Osteoblast (primary cell): Measurements from ENCODE around the gene SALL1. TPM values are rescaled to one million over a fixed set of nuclear protein-coding genes. Genes with fewer than 3 reads are reported as not detected.
A peak's percentile ranks its signal among the peaks of the same experiment; 100 is the strongest.

Experiments used
- DNase-seq: peaks from one replicate; pipeline ENCODE4 v3.0.0; 2011; ENCODE audit warnings: low spot score, mixed read lengths; ENCODE audit not compliant: insufficient read length; ENCODE audit errors: missing footprints
- H2AFZ ChIP-seq: 2 replicates; pipeline ENCODE4 v1.6.0; 2011; ENCODE audit warnings: mild to moderate bottlenecking, low read length
- H3K27ac ChIP-seq: 2 replicates; pipeline ENCODE4 v1.5.1; 2011; ENCODE audit warnings: mild to moderate bottlenecking, low read depth, low read length, moderate library complexity
- H3K27me3 ChIP-seq: 2 replicates; pipeline ENCODE4 v1.6.0; 2012; ENCODE audit warnings: mild to moderate bottlenecking, control low read depth, inconsistent platforms, low read length, moderate library complexity; ENCODE audit not compliant: insufficient read depth
- H3K36me3 ChIP-seq: 2 replicates; pipeline ENCODE4 v1.5.1; 2011; ENCODE audit warnings: mild to moderate bottlenecking, low read length, control low read depth, moderate library complexity; ENCODE audit not compliant: insufficient read depth
- H3K4me1 ChIP-seq: 2 replicates; pipeline ENCODE4 v1.5.1; 2011; ENCODE audit warnings: mild to moderate bottlenecking, low read length, control low read depth, moderate library complexity; ENCODE audit not compliant: insufficient read depth
- H3K4me2 ChIP-seq: 2 replicates; pipeline ENCODE4 v1.6.0; 2011; ENCODE audit warnings: mild to moderate bottlenecking, low read length; ENCODE audit not compliant: insufficient read depth
- H3K4me3 ChIP-seq: fragments of 200-600 bp; sonication (generic); 3 replicates; pipeline ENCODE4 v1.5.1; 2012; ENCODE audit warnings: mild to moderate bottlenecking, low read length, inconsistent platforms; ENCODE audit not compliant: insufficient read depth
- H3K79me2 ChIP-seq: 2 replicates; pipeline ENCODE4 v1.6.0; 2012; ENCODE audit warnings: mild to moderate bottlenecking, low read length, control low read depth, inconsistent platforms; ENCODE audit not compliant: insufficient read depth
- H3K9me3 ChIP-seq: 2 replicates; pipeline ENCODE4 v1.5.1; 2011; ENCODE audit warnings: low read depth, low read length, control low read depth
- H4K20me1 ChIP-seq: 2 replicates; pipeline ENCODE4 v1.6.0; 2012; ENCODE audit warnings: mild to moderate bottlenecking, low read length, control low read depth; ENCODE audit not compliant: insufficient read depth
- total RNA-seq: library from RNA; depleted of rRNA; stranded (reverse); fragments of >200 nt; gene quantifications from 2 replicates; pipeline ENCODE4 v1.2.3, GENCODE V29; 2012
- TF ChIP-seq, protein P1 (sequence below): IDR thresholded peaks from 2 replicates; pipeline ENCODE4 v1.5.1; 2011; ENCODE audit warnings: mild to moderate bottlenecking, low read depth, low read length, moderate library complexity; ENCODE audit errors: extremely low read depth

The SALL1 gene
- total RNA-seq, 1 donor: under 0.01 TPM

DNA sequence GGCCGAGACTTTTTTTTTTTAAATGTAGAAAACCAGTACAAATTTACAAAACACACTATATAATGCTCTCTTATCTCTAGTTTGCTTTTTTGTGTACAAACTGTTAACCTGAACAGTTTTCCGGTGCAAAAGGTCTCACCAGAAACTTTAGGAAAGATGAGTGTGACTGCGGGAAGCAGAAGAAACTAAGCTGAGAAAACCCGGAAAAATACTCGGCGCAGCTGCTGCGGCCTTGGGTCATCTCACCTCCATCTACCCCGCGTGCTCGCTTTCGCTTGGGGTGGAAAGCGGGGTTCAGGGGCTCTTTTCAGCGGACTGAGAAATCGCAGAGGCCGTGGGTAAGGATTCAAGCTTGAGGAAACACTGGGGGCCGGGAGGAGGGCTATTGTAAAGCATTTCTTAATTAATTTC is 1.8 kb downstream of the SALL1 start:
- no peaks in the 10 kb centered on the region for H3K36me3 ChIP-seq
- no peaks in the 10 kb centered on the region for H4K20me1 ChIP-seq
- H2AFZ ChIP-seq: no peak overlapping the region
- no peak for DNase-seq
- no peak overlapping the region for H3K4me2 ChIP-seq
- H3K4me3 ChIP-seq: no peak overlapping the region
- TF ChIP-seq, protein P1, sequence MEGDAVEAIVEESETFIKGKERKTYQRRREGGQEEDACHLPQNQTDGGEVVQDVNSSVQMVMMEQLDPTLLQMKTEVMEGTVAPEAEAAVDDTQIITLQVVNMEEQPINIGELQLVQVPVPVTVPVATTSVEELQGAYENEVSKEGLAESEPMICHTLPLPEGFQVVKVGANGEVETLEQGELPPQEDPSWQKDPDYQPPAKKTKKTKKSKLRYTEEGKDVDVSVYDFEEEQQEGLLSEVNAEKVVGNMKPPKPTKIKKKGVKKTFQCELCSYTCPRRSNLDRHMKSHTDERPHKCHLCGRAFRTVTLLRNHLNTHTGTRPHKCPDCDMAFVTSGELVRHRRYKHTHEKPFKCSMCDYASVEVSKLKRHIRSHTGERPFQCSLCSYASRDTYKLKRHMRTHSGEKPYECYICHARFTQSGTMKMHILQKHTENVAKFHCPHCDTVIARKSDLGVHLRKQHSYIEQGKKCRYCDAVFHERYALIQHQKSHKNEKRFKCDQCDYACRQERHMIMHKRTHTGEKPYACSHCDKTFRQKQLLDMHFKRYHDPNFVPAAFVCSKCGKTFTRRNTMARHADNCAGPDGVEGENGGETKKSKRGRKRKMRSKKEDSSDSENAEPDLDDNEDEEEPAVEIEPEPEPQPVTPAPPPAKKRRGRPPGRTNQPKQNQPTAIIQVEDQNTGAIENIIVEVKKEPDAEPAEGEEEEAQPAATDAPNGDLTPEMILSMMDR: no peak
- no peaks in the 10 kb centered on the region for H3K79me2 ChIP-seq
- H3K4me1 ChIP-seq: no peaks in the 10 kb centered on the region
- no peak overlapping the region for H3K27ac ChIP-seq
- H3K27me3 ChIP-seq: peaks cover 10% of the 10 kb centered on the region
- no peaks in the 10 kb centered on the region for H3K9me3 ChIP-seq

DNA sequence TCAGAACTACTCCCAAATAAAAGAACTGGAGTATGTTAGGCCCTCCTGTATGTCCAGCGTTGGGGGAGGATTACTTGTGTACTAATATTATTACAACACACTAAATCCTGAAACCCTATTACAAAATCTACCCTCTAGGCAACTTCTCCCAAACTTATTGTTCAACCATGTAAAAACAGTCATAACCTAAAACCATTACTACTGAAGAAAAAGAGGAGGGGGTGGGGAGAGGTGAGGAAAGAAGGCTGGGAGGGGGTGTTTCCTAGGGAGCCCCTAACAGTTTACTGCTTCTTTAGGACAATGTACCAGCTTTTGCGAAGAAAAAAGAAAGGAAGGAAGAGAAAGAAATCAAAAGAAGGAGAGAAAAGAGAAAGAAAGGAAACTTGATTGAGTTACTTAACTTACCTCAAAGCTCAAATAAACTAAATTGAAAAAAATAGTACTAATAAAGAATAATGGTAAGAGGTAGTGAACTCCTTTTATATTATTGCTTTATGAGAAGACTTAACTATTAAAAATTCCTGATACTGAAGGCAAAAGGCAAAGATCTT is 2.3 kb downstream of the SALL1 start:
- H2AFZ ChIP-seq: no peak overlapping the region
- no peak overlapping the region for H3K27ac ChIP-seq
- no peaks in the 10 kb centered on the region for H3K36me3 ChIP-seq
- H3K4me3 ChIP-seq: no peak overlapping the region
- no peak for DNase-seq
- no peaks in the 10 kb centered on the region for H4K20me1 ChIP-seq
- no peaks in the 10 kb centered on the region for H3K4me1 ChIP-seq
- TF ChIP-seq, protein P1: no peak
- H3K27me3 ChIP-seq: peaks cover 9% of the 10 kb centered on the region
- H3K4me2 ChIP-seq: no peak overlapping the region
- H3K79me2 ChIP-seq: no peaks in the 10 kb centered on the region
- no peaks in the 10 kb centered on the region for H3K9me3 ChIP-seq

DNA sequence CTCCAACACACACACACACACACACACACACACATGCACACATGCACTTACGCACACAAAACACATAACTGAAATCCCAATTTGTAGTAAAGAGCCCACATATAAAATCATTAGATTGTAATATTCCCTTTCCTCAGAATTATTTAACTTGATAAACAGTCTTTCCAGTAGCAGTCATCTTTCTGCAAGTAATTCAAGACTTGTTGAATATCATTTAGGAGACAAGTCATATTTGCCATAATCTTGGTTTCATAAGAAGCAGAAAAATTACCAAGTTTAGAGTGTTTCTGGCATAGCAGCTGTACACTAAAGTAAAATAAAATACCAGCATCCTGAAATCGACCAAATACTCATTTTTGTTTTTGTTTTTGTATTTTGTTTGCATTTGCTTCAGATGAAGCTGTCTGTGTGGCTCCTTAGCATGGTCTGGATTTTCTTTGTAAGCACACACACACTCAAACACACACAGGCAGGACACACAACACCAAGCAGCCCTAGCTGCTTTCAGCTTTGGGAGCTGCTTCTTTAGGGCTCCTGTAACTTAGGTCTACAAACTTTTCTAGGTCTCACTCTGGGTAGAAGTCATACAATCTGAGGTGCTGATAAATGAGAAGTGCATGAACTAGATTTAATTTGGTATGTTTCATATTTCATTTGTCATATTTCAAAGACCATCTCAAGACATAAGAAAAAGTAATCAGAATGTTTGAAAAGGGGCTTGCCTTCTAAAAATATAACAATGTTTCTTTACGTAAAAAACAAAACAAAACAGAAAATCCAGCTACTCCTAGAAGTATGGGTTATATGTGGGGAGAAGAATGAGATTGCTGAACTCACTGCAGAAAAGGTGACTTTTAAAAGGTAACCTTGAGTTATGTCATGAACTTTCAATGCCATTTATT is 3.0 kb downstream of the SALL1 start:
- peaks cover 2% of the 10 kb centered on the region for H3K27me3 ChIP-seq
- H3K4me3 ChIP-seq: no peak overlapping the region
- no peak for DNase-seq
- no peaks in the 10 kb centered on the region for H3K4me1 ChIP-seq
- H3K9me3 ChIP-seq: no peaks in the 10 kb centered on the region
- H3K36me3 ChIP-seq: no peaks in the 10 kb centered on the region
- TF ChIP-seq, protein P1: no peak
- no peaks in the 10 kb centered on the region for H4K20me1 ChIP-seq
- no peak overlapping the region for H2AFZ ChIP-seq
- no peaks in the 10 kb centered on the region for H3K79me2 ChIP-seq
- H3K4me2 ChIP-seq: no peak overlapping the region
- no peak overlapping the region for H3K27ac ChIP-seq

DNA sequence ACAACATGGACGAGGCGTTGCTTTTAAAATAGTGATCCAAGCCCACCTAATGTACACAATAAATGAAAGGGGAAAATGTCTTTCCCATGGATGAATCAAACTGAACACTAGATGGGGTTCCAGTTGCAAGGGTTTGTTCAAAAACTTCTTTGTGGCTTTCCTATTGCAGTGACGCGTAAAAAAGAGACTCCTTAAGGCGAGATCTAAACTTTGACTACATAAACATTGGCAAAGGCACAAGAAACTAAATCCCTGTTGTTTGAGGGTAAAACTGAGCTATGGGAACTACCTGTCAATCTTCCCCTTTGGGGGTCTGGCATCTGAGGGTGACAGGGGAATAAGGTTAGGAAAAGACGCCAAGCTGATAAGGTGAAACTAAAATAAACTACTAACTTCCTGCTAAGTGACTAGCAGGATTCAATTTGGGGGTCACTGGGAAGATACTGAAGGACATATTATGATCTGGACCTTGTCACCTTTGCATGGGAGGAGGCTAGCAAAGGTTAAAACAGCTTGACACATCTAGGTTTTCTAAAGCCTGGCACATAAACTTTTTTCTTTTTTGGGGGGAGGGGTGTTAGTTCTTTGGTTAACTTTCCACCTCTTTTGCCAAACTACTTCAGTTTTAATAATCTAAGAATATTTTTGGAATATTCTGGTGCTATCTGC is 4.7 kb downstream of the SALL1 start:
- H3K9me3 ChIP-seq: no peaks in the 10 kb centered on the region
- no peaks in the 10 kb centered on the region for H4K20me1 ChIP-seq
- peak overlapping the region; percentile 32 for H3K4me3 ChIP-seq
- TF ChIP-seq, protein P1: peak; percentile 50
- no peaks in the 10 kb centered on the region for H3K27me3 ChIP-seq
- no peak for DNase-seq
- H2AFZ ChIP-seq: no peak overlapping the region
- H3K4me2 ChIP-seq: peak overlapping the region; percentile 53
- no peak overlapping the region for H3K27ac ChIP-seq
- no peaks in the 10 kb centered on the region for H3K79me2 ChIP-seq
- no peaks in the 10 kb centered on the region for H3K4me1 ChIP-seq
- no peaks in the 10 kb centered on the region for H3K36me3 ChIP-seq
